SHP77 treated with DMSO at 0.1 percent for 48 hours (cell line): ENCODE data around the gene SSH2.

Experiments
- DNase-seq: peaks from one replicate; lab custom pipeline; 2025; lab: John Stamatoyannopoulos, UW

SSH2 gene

GRCh38 chr17:29625037-29625750 is 304.8 kb downstream of the SSH2 start:
- no peak for DNase-seq

DNA sequence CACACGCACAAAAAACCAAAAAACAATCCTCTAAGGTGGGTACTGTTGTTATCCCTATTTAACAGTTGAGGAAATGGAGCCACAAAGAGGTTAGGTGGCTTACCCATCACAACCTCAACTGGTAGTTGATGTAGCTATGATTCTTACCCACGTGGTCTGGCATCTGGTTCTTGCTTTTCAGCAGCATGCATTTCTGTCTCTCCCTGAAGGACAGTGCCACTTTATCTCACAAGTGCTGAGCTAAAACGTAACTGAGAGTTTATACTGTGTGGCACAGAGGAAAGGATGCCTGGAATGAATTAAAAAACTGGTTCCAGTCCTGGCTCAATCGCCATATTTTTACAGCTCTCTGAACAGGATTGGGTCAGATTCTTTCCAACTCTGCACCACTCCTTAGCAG is 305.4 kb downstream of the SSH2 start:
- DNase-seq, result no peak

DNA sequence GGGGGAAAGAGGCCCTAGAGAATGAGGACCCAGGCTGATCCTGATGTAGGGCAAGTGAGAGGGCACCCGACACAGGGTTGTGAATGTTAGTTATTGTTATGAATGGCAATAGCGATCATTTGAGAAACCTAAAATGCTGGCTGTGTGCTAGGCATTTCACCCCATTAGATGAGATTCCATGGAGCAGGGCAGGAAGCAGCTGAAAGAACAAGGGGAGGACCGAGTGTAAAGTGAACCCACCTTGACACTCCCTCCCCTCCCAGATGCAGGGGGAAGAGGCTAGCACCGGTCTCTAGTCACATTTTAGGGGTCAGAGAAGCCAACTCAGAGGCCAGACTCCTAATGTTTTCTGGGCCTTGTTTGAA is 306.8 kb downstream of the SSH2 start:
- DNase-seq, result no peak

GRCh38 chr17:29622337-29623282 is 307.4 kb downstream of the SSH2 start, which contains the start of gene CORO6:
Gene CORO6, minus strand, starts transcription at chr17:29622912. Its CDS starts 1,491 bp downstream, at chr17:29621421.
- DNase-seq, result peak; percentile 29

GRCh38 chr17:29621751-29622194 is 308.3 kb downstream of the SSH2 start:
- DNase-seq, result no peak

- DNase-seq, result no peak
Measured at GRCh38 chr17:29620779-29621500, 309.1 kb downstream of the SSH2 start.

DNA sequence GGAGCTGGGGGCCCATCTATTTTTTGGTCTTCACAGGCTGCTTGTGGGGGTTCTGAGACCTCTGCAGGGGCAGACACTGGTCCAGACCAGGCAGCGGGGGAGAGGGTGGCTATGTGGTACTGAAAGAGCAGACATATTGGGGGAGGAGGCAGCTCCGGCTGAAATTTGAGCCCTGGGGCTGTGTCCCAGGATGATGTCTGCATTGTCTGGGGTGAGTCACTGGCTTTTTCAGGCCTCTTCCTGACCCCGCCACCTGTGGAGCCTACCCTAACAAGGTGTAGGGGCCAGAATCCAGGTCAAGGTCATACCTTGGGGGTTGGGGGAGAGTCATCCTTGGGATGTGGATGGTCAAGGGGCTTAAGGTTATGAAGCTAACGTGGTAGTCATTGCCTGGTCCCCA is 309.8 kb downstream of the SSH2 start:
- DNase-seq, result no peak

GRCh38 chr17:29619251-29619650 is 310.8 kb downstream of the SSH2 start:
- no peak for DNase-seq

GRCh38 chr17:29618272-29619065 is 311.6 kb downstream of the SSH2 start:
- no peak for DNase-seq

DNA sequence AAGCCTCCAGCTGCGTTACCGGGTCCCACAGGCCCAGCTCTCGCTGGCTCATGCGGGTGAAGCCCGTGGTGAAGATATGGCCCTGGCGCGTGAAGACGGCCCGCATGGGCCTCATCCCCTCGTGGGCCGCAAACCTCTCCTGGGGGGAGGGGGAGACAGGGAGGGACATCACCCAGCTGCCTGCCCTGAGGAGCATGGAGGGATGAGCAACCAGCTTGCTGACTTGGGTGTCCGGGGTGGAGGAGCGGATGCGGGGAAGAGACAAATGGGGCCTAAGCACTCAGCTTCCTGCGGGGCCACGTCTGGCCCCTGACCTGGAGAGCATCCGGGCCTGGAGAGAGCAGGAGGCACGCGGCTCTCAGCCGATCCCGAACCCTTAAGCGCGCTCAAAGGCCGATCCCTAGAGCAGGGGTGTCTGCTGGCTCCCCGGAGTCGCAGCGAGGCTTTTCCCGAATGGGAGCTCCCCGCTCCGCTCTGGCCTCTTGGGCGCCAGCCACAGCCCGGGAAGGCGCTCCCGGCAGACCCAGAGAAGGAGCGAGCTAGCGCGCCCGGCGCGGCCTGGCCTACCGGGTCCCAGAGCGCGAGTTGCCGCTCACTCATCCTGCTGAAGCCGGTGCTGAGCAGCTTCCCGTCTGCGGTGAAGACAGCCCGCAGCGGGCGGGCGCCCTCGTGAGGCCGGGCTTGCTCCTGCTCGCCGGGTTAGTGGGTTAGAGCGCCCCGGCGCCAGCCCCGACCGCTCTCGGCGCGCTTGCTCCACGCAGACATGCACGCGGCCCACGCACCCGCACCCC is 312.4 kb downstream of the SSH2 start:
- no peak for DNase-seq

GRCh38 chr17:29617125-29617480 is 312.9 kb downstream of the SSH2 start:
- DNase-seq, result no peak

DNA sequence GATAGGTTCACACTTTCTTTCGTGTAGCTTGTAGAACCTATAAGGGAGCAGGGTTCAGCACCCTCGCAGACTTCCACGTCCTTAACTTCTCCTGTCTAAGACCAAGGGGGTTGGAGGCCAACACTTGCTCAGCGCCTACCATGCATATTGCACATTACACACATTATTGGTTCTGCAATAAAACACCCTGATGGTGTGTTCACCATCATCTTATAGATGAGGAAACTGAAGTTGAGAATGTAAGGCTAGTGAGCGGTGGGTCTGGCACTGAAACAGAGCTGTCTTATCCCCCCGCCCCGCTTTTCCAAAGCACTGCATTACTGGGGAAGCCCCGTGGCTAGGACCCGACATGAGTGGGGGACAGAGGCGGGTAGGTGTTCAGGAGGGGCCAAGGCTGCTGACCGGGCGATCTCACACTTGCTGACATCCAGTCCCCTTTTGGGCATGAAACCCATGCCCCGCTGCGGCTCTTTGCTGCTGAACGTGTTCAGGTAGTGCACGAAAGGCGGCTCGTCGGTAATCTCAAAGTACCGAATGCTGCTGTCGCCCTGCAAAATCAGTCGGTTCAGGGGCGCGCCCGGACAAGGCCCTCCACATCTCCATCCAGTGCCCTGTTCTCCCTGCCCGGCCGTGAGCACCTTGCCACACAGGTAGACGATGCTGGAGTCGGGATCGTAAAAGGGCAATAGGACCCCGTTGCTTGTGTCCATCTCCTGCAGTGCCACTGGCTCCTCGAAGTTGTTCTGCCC is 313.6 kb downstream of the SSH2 start:
- DNase-seq, result no peak

DNA sequence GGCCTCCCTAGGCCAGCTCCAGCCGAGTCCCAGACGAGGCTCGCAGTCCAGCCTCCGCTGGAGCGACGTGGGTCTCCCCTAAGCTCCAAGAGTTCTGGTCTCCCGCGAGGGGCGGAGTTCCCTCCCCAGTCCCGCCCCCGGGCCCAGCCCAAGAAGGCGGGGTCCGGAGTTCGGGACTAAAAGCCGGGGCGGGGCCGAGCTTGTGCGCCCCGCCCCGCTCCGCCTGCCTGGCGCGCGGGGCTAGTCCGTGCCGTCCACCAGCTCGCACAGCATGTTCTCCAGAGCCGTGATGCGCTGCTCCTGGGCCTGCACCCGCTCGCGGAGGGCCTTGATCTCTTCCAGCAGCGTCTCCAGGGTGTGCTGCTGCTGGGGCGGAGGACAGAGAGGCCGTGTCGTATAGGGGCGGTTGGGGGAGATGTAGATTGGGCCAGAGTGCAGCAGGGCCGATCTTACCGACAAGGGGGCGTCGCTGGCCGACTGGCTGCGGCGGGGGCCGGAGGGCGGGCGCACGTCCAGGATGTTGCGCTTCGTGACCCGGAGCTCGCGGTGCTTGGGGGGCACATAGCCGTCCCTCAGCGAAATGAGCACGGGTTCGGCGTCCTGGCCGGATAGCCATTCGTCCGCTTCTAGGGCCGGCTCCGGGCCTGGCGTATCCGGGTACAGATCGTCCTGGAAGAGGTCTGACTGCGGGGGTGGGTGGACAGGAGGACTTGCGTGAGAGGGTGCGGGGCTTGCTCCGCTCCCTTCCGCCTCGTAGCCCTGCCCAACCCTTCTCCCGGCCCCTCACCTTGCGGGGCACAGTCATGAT is 314.3 kb downstream of the SSH2 start:
- DNase-seq, result no peak

- DNase-seq, result no peak
Measured at GRCh38 chr17:29615048-29615385, 315.0 kb downstream of the SSH2 start.

DNA sequence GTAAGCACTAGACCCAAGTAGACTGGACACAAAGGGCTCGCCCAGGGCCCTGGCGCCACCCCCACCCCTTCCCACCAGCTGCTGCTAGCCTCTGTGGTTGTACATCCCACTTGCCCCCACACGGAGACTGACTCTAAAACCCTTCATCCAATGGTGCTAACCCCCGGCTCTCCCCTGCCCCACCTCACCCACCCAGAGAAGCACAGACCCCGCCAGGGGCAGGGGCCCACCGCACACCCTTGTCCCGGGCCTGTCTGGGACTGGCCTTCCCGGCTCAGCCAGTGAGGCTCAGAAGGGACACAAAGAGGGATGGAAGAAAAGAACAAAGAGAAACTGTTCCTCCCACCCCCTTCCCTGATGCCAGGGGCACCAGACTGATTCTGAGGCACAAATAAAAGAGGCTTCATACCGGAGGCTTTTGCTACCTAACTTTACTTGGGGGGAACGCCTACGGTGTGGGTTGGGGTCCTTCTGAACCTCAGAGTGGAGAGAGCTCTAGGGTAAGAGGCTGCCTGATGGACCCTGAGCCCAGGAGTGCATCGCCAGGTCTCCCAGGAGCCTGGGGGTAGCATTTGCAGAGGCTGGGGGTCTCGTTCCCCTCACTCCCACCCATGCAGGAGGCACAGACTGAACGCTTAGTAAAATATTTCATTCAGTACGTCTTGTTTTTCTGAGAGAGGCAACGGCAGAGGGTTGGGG is 315.5 kb downstream of the SSH2 start:
- no peak for DNase-seq

GRCh38 chr17:29613856-29614255 is 316.2 kb downstream of the SSH2 start:
- DNase-seq, result no peak

DNA sequence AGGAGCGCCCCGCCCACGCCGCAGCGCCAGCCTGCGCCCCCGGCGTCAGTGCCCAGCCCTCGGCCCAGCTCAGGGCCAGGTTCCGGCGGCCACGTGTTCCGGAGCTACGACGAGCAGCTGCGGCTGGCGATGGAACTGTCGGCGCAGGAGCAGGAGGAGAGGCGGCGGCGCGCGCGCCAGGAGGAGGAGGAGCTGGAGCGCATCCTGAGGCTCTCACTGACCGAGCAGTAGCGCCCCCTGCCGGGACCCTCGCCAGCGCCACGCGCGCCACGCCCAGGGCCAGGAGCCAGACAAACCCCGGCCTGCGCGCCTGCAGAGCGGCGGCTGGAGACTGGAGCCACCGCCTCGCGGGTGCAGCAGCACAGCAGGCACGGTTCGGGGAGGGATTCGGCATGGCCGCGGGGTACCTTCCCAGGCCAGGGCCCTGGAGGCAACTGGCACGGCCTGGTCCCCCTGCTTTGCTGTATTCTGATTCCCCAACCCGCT is 316.6 kb downstream of the SSH2 start:
- no peak for DNase-seq

DNA sequence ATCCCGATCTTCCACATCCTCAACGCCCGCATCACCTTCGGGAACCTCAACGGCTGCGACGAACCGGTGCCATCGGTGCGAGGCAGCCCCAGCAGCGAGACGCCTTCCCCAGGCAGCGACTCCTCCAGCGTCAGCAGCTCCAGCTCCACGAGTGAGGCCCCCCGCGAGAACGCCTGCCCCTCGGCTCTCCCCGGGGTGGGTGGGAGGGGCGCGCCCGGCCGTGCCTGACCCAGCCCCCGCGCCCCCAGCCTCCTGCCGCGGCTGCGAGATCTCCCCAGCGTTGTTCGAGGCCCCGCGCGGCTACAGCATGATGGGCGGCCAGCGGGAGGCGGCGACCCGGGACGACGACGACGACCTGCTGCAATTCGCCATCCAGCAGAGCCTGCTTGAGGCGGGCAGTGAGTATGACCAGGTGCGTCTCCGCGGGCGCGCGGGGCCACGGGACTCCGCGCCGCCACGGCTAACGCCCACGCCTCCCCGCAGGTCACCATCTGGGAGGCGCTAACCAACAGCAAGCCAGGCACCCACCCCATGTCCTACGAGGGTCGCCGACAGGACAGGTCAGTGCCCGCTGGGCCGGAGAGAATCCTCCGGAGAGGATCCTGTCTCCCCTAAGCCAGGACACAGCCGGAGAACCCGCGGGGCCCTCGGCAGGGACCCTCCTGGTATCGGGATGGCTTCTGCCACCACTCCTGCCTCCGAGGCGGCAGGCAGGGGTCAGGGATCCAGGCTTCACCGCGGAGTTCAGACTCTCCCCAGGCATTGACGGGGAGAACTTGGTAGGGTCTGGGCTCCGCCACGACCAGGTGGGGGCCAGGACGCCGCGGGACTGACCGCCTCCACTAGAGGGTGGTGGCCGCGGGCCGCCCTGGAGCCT is 317.4 kb downstream of the SSH2 start:
- no peak for DNase-seq
